Caco-2 (cell line): ENCODE results near the gene LRPAP1. TPM values are rescaled to one million over a fixed set of nuclear protein-coding genes. Genes with fewer than 3 reads are reported as not detected.

Experiments
- BruUV-seq: library from RNA; stranded (reverse); fragments of 400-500 nt; replicated peaks from 2 replicates; lab custom pipeline; 2021; lab: Mats Ljungman, UMichigan
- CTCF ChIA-PET: fragments of 300-600 bp; sonication (Branson Sonifier 250); formaldehyde crosslinking; loops from one replicate; lab custom pipeline; 2022; ENCODE audit warnings: antibody characterized with exemption; lab: Charles Lee
- POLR2A ChIA-PET: fragments of 300-600 bp; sonication (Branson Sonifier 250); formaldehyde crosslinking; loops from one replicate; lab custom pipeline; 2022; ENCODE audit warnings: antibody characterized with exemption; lab: Charles Lee
- DNase-seq, 2 experiments: peaks; one replicate each; pipeline versions ENCODE4 v3.0.0 to v3.0.0-alpha.2; 2020 to 2022
- H3K27me3 ChIP-seq: replicated peaks from 2 replicates; pipeline ENCODE4 v1.6.0; 2011; ENCODE audit warnings: low read length; ENCODE audit not compliant: control insufficient read depth, insufficient read depth
- H3K36me3 ChIP-seq: 2 replicates; pipeline ENCODE4 v1.5.1; 2011; ENCODE audit warnings: low read length; ENCODE audit not compliant: control insufficient read depth, insufficient read depth
- H3K4me1 ChIP-seq: fragments of 250-450 bp; sonication (Bioruptor Pico); 2 replicates; pipeline ENCODE4 v1.5.1; 2020; ENCODE audit warnings: mild to moderate bottlenecking
- H3K4me3 ChIP-seq: 2 replicates; pipeline ENCODE4 v1.5.1; 2011; ENCODE audit warnings: low read depth, mild to moderate bottlenecking, control low read depth, low read length
- H3K9me3 ChIP-seq: fragments of 250-450 bp; sonication (Bioruptor Pico); 2 replicates; pipeline ENCODE4 v1.5.1; 2020; ENCODE audit warnings: mild to moderate bottlenecking, moderate library complexity
- H3K27ac Mint-ChIP-seq: one replicate; pipeline ENCODE4 v1.8.0; 2022; ENCODE audit warnings: mixed read lengths; ENCODE audit not compliant: unreplicated experiment
- H3K27me3 Mint-ChIP-seq: one replicate; pipeline ENCODE4 v1.8.0; 2022; ENCODE audit warnings: mixed read lengths; ENCODE audit not compliant: insufficient read depth, unreplicated experiment
- H3K36me3 Mint-ChIP-seq: one replicate; pipeline ENCODE4 v1.8.0; 2022; ENCODE audit warnings: mild to moderate bottlenecking, mixed read lengths; ENCODE audit not compliant: insufficient read depth, unreplicated experiment
- H3K4me1 Mint-ChIP-seq: one replicate; pipeline ENCODE4 v1.8.0; 2022; ENCODE audit warnings: low read depth, mixed read lengths; ENCODE audit not compliant: unreplicated experiment
- H3K4me3 Mint-ChIP-seq: one replicate; pipeline ENCODE4 v1.8.0; 2022; ENCODE audit warnings: mild to moderate bottlenecking, moderate library complexity, mixed read lengths; ENCODE audit not compliant: unreplicated experiment
- H3K9me3 Mint-ChIP-seq: one replicate; pipeline ENCODE4 v1.8.0; 2022; ENCODE audit warnings: mixed read lengths; ENCODE audit not compliant: unreplicated experiment
- CTCF ChIP-seq, 2 experiments: fragments of 200-600 bp in 1 of 2; IDR thresholded peaks; 1 replicate in 1 of 2; 2 replicates in 1 of 2; pipeline versions ENCODE4 v1.5.1 to v1.8.0; 2011 to 2022; ENCODE audit warnings: antibody characterized with exemption in 1 of 2, control low read depth in 1 of 2, inconsistent platforms in 1 of 2, low read depth in 1 of 2, low read length in 1 of 2, mild to moderate bottlenecking in 1 of 2, moderate library complexity in 1 of 2; ENCODE audit not compliant: insufficient read depth in 1 of 2, severe bottlenecking in 1 of 2, unreplicated experiment in 1 of 2
- intact Hi-C: fragments of 100-400 bp; cut with micrococcal nuclease; formaldehyde crosslinking; loops from one replicate; pipeline ENCODE4 v1.10.0; 2022; ENCODE audit not compliant: unreplicated experiment
- total RNA-seq: library from RNA; stranded (reverse); gene quantifications from 2 replicates; pipeline ENCODE4 v1.2.3, GENCODE V29; 2022

LRPAP1 gene
- total RNA-seq, 1 experiment from 2014 or later = 224 TPM

GRCh38 chr4:3473996-3474765 lies 58.0 kb downstream of the LRPAP1 start:
- no peaks in the 10 kb centered on the region for H3K9me3 Mint-ChIP-seq
- no peaks in the 10 kb centered on the region for H3K36me3 Mint-ChIP-seq
- DNase-seq = no peak
- no TSS peak for BruUV-seq
- no peak overlapping the region for H3K4me3 Mint-ChIP-seq
- H3K27ac Mint-ChIP-seq = no peak overlapping the region
- intact Hi-C loops = no loop called here
- Histone ChIP-seq H3K9me3 (no peaks in the 10 kb centered on the region), H3K4me3 (no peak overlapping the region), H3K27me3 (no peaks in the 10 kb centered on the region; the same call in 1 of the 2 replicates), H3K4me1 (no peaks in the 10 kb centered on the region), H3K36me3 (no peaks in the 10 kb centered on the region)
- H3K4me1 Mint-ChIP-seq = no peaks in the 10 kb centered on the region
- no peak for TF ChIP-seq CTCF (IDR thresholded peaks at IDR 0.05; ENCODE audit: insufficient read depth in 1 of 2, low read depth in 1 of 2, low read length in 1 of 2, severe bottlenecking in 1 of 2, unreplicated experiment in 1 of 2)
- CTCF ChIA-PET = no interaction called here
- peaks cover 3% of the 10 kb centered on the region for H3K27me3 Mint-ChIP-seq
- POLR2A ChIA-PET = no interaction called here

GRCh38 chr4:3473181-3473950 lies 58.9 kb downstream of the LRPAP1 start:
- no peak for DNase-seq
- no TSS peak for BruUV-seq
- no peak for TF ChIP-seq CTCF (IDR thresholded peaks at IDR 0.05; ENCODE audit: insufficient read depth in 1 of 2, low read depth in 1 of 2, low read length in 1 of 2, severe bottlenecking in 1 of 2, unreplicated experiment in 1 of 2)
- ChIA-PET CTCF (no interaction called here), POLR2A (no interaction called here)
- H3K9me3 Mint-ChIP-seq = no peaks in the 10 kb centered on the region
- intact Hi-C loops = no loop called here
- no peaks in the 10 kb centered on the region for H3K9me3 ChIP-seq
- no peaks in the 10 kb centered on the region for H3K36me3 ChIP-seq
- peaks cover 3% of the 10 kb centered on the region for H3K27me3 Mint-ChIP-seq
- H3K4me1 Mint-ChIP-seq = no peaks in the 10 kb centered on the region
- no peak overlapping the region for H3K4me3 Mint-ChIP-seq
- no peak overlapping the region for H3K27ac Mint-ChIP-seq
- H3K4me3 ChIP-seq = no peak overlapping the region
- H3K36me3 Mint-ChIP-seq = no peaks in the 10 kb centered on the region
- H3K27me3 ChIP-seq = no peaks in the 10 kb centered on the region; the same call in 1 of the 2 replicates
- H3K4me1 ChIP-seq = no peaks in the 10 kb centered on the region

GRCh38 chr4:3472411-3473141 lies 59.6 kb downstream of the LRPAP1 start:
- H3K9me3 Mint-ChIP-seq = no peaks in the 10 kb centered on the region
- Histone ChIP-seq H3K4me3 (no peak overlapping the region), H3K9me3 (no peaks in the 10 kb centered on the region), H3K4me1 (no peaks in the 10 kb centered on the region), H3K27me3 (no peaks in the 10 kb centered on the region; the same call in 1 of the 2 replicates), H3K36me3 (no peaks in the 10 kb centered on the region)
- ChIA-PET POLR2A (no interaction called here), CTCF (interaction anchor here (2.3 kb wide), 1 partner anchor 8 kb away, joined by 8 read pairs; no protein-coding TSS in a partner anchor)
- no peaks in the 10 kb centered on the region for H3K36me3 Mint-ChIP-seq
- no peak for TF ChIP-seq CTCF (IDR thresholded peaks at IDR 0.05; ENCODE audit: insufficient read depth in 1 of 2, low read depth in 1 of 2, low read length in 1 of 2, severe bottlenecking in 1 of 2, unreplicated experiment in 1 of 2)
- H3K27me3 Mint-ChIP-seq = peaks cover 3% of the 10 kb centered on the region
- H3K27ac Mint-ChIP-seq = no peak overlapping the region
- H3K4me3 Mint-ChIP-seq = no peak overlapping the region
- intact Hi-C loops = no loop called here
- H3K4me1 Mint-ChIP-seq = no peaks in the 10 kb centered on the region
- BruUV-seq = no TSS peak
- no peak for DNase-seq
